ENCODE measurements around the gene IFNL1.
"Not testable (repeated sequence)": the region's sequence is repeated elsewhere in the genome, so short reads cannot be mapped to it uniquely, and the experiment has no call there.

The IFNL1 gene

GRCh38 chr19:39334444-39334976 is 38.3 kb downstream of the IFNL1 start:
- no peak for DNase-seq

- DNase-seq, result no peak
Observed at GRCh38 chr19:39335168-39335548, 39.0 kb downstream of the IFNL1 start.

GRCh38 chr19:39336483-39336882 is 40.3 kb downstream of the IFNL1 start:
- DNase-seq, result no peak

GRCh38 chr19:39339674-39340073 is 43.5 kb downstream of the IFNL1 start:
- no peak for DNase-seq

- not testable (repeated sequence) for DNase-seq
Observed at GRCh38 chr19:39340156-39340555, 43.9 kb downstream of the IFNL1 start.

GRCh38 chr19:39341129-39341718 is 45.0 kb downstream of the IFNL1 start:
- DNase-seq, result no peak

- DNase-seq, result peak; percentile 97
Observed at GRCh38 chr19:39341719-39342604, 45.8 kb downstream of the IFNL1 start, which contains the start of gene SAMD4B. TSS of gene SAMD4B (plus strand) at chr19:39342421. CDS start at chr19:39356894, 14,473 bp downstream.

GRCh38 chr19:39342647-39343305 is 46.6 kb downstream of the IFNL1 start:
- DNase-seq, result no peak

DNA sequence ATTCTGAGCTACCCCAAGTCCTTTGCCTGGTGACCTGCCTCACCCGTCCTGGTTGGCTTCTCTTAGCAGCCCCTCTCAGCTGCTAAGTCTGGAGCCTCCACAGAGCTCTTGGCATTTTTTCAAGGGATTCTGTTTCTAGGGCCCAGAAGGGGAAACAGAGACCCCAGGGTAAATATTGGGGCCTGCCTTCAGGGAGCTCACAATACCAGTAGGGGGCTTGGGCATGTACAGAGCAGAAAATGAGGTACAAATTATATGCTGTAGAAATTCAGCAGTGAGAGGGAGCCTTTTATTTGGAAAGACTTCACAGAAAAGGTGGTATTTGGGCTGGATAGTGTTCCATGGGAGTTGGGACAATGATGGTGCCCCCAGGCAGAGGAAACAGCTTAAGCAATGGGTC is 49.7 kb downstream of the IFNL1 start:
- no peak for DNase-seq

DNA sequence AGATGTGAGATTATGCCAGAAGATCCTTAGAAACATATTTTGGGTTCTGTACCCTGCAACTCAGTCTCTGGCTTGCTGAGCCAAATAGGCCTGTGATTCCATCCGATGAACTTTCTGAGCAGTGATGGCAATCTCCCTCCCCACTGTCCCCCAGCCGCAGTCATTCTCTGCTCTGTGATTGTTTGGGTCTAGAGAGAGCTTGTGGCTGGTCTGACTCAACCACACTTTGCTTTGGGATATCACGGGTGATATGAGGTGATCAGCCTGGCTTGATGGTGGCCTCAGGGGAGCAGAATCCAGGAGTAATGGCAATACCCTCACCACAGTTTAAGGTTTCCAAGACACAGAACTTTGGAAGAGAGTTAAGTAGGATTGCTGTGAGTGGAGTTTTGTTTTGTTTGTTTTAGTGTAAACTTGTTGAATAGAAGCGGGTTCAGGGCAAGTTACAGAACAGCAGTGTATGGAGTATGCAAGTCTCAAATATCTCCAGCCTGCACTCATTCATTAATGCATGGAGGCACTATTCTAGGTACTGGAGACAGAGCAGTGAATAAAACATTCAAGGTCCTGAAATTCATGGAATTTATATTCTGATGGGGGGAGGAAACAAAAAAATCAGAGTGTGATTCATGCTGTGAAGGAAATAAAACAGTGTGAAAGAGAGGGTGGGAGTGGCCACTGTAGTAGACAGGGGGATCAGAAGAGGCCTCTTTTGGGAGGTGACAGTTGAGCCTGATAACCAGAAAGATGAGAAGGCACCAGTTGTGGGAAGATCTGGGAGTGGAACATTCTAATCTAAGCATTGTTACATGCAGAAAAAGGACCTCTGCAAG is 51.3 kb downstream of the IFNL1 start:
- no peak for DNase-seq

Measured in NCI-H2029 (cell line).